ENCODE data around the gene CHRNA10.

Gene CHRNA10

DNA sequence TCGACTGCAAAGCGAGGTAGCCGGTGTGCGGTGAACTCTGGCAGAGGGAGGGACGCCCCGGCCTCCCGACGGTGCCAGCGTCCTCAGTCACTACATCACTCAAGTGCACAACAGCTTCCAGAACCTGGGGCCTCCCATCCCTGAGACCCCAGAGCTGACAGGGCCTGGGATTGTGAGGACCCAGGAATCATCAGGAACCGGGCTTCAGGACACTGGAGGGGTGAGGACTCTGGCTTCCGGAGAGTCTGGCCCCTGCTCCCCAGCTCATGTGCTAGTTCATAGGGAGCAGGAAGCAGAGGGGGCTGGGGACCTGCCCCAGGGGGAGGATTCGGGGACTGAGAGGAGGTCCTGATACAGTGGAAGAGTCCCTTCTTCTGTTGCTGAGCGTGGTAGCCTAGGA is 34.0 kb downstream of the CHRNA10 start:
- no peak overlapping the region for H3K27ac ChIP-seq
- DNase-seq (ENCODE audit: low read depth, low spot score) = no peak

- no peak overlapping the region for H3K27ac ChIP-seq
- no peak for DNase-seq (ENCODE audit: low read depth, low spot score)
Measured at GRCh38 chr11:3635641-3636375, 35.4 kb downstream of the CHRNA10 start.

DNA sequence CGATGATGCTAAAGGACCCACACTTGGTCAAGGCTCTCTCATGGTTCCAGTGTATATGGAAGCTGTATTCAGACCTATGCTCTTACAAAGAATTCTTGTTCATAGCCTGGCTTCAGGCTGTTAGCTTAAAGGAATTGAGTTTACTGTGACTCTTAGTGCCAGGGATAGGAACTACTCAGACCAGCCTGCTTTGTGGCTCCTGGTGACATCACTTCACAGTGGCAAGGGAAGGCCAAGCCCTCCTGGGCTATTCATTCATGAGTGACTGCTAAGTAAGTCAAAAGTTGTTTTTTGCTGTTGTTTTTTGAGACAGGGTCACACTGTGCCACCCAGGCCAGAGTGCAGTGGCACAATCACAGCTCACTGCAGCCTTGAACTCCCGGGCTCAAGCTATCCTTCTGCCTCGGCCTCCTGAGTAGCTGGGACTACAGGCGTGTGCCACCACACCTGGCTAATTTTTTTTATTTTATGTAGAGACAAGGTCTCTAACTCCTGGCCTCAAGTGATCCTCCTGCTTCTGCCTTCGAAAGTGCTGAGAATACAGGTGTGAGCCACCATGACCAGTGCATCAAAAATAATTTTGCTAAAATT is 39.0 kb downstream of the CHRNA10 start:
- no peak for DNase-seq (ENCODE audit: low read depth, low spot score)
- H3K27ac ChIP-seq = no peak overlapping the region

DNA sequence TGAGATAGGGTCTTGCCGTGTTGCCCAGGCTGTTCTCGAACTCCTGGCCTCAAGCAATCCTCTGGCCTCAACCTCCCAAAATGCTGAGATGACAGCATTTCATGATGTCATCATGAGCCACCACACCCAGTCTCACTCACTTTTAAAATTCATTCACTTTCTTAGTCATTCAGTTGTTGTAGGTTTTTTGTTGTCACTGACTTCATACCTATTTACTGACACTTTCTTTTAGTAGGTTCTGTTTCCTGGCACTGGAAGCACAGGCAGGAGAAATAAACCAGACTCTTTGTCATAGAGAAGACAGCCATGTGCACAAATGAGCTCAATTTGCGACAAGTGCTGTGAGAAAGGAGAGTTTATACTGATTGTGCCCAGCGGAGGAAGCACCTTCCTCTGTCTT is 39.9 kb downstream of the CHRNA10 start:
- no peak overlapping the region for H3K27ac ChIP-seq
- DNase-seq (ENCODE audit: low read depth, low spot score) = peak; percentile 5

DNA sequence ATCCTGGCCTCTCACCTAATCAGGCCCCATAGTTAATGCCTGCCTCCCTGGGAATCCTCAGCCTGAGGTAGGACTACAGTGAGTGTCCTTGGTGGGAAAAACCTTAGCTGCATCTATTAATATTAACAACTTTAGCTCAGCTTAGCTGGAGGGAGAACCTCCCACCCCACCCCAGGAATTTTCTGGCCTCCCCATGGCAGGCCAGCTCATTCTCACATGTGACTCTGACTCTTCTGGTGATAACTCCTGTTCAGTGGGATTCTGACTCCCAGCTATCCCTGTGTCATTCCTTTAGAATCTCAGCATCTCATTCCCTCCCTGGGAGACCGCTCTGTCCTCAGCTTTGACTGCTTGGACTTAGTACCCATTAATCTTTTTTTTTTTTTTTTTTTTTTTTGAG is 43.9 kb downstream of the CHRNA10 start:
- no peak for DNase-seq (ENCODE audit: low read depth, low spot score)
- no peak overlapping the region for H3K27ac ChIP-seq

GRCh38 chr11:3626250-3626960 is 44.8 kb downstream of the CHRNA10 start:
- H3K27ac ChIP-seq = no peak overlapping the region
- DNase-seq (ENCODE audit: low read depth, low spot score) = no peak

- H3K27ac ChIP-seq = no peak overlapping the region
- no peak for DNase-seq (ENCODE audit: low read depth, low spot score)
Measured at GRCh38 chr11:3623767-3624458, 47.3 kb downstream of the CHRNA10 start.

DNA sequence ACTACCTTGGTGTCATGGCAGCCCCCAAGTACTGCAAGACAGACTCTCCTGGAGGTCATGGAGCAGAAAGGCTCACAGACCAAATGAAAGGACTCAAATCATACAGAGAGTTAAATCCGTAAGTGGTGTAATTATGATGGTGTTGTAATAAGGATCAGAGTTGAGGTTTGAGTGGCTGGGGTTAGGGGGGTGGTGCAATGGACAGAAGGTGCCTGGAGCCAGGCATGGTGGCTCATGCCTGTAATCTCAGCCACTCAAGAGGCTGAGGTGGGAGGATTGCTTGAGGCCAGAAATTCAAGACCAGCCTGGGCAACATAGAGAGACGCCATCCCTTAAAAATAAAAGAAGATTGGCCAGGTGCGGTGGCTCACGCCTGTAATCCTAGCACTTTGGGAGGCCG is 48.1 kb downstream of the CHRNA10 start:
- no peak for DNase-seq (ENCODE audit: low read depth, low spot score)
- no peak overlapping the region for H3K27ac ChIP-seq

DNA sequence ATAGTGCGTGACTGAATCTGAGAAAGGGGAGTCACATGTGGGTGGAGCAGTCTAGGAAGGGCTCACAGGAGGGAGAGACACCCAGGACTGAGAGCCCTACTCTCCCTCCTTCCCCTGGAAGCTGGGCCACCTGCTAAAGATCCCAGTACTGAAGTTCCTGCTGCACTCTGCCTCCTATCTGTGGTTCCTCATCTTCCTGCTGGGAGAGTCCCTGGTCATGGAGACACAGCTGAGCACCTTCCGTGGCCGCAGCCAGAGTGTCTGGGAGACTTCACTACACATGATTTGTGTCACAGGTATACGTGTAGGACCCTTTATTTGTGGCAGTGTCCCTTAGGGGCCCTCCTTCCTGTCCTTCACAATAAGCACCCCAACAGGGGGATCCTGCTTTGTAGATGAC is 48.7 kb downstream of the CHRNA10 start:
- DNase-seq (ENCODE audit: low read depth, low spot score) = no peak
- H3K27ac ChIP-seq = no peak overlapping the region

- H3K27ac ChIP-seq = no peak overlapping the region
- DNase-seq (ENCODE audit: low read depth, low spot score) = no peak
Measured at GRCh38 chr11:3617990-3618389, 53.2 kb downstream of the CHRNA10 start.

DNA sequence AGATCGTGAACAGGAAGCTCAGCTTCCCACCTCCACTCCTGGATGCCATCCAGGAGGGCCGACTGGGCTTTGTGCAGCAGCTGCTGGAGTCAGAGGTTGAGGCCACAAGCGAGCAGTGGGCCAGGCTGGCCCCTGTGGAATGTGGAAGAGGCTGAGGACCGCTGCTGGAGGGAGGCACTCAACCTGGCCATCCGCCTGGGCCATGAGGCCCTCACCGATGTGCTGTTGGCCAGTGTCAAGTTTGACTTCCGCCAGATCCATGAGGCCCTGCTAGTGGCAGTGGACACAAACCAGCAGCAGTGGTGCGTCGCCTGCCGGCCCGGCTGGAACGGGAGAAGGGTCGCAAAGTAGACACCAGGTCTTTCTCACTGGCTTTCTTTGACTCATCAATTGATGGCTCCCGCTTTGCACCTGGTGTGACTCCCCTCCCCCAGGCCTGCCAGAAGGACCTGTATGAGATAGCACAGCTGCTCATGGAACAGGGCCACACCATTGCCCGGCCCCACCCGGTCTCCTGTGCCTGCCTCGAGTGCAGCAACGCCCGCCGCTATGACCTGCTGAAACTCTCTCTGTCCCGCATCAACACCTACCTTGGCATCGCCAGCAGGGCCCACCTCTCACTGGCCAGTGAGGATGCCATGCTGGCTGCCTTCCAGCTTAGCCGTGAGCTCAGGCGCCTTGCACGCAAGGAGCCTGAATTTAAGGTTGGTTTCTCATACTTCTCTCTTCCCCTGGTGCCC is 54.3 kb downstream of the CHRNA10 start:
- no peak for DNase-seq (ENCODE audit: low read depth, low spot score)
- H3K27ac ChIP-seq = no peak overlapping the region

- H3K27ac ChIP-seq = no peak overlapping the region
- DNase-seq (ENCODE audit: low read depth, low spot score) = no peak
Measured at GRCh38 chr11:3615998-3616397, 55.2 kb downstream of the CHRNA10 start.

All from epithelial cell of prostate (primary cell).